IPS-18c (cell line): Measurements from ENCODE around the gene TRIP10.
"Not testable (repeated sequence)": the region's sequence is repeated elsewhere in the genome, so short reads cannot be mapped to it uniquely, and the experiment has no call there.

ENCODE experiments used
- H3K4me3 ChIP-seq: 2 replicates; pipeline ENCODE4 v1.7.0; 2013; ENCODE audit warnings: low read depth, mild to moderate bottlenecking, low read length, moderate library complexity; ENCODE audit not compliant: insufficient read depth
- H3K9me3 ChIP-seq: one replicate; pipeline ENCODE4 v1.6.1; 2013; ENCODE audit warnings: mild to moderate bottlenecking, low read length, moderate library complexity; ENCODE audit not compliant: control insufficient read depth, insufficient read depth

Gene TRIP10

GRCh38 chr19:6771648-6772027, 32.2 kb downstream of the TRIP10 start:
- H3K9me3 ChIP-seq, result not testable (repeated sequence)

GRCh38 chr19:6772028-6772865, 32.8 kb downstream of the TRIP10 start, which contains the start of gene VAV1:
Gene VAV1 (plus strand): TSS chr19:6772708. CDS start chr19:6772808, 100 bp downstream.
- no peak within 1 kb of the TSS for H3K4me3 ChIP-seq
- no peaks in the 10 kb centered on the region for H3K9me3 ChIP-seq

More at GRCh38 chr19:6771648-6772027, 32.2 kb downstream of the TRIP10 start:
- H3K4me3 ChIP-seq, result not testable (repeated sequence)

DNA sequence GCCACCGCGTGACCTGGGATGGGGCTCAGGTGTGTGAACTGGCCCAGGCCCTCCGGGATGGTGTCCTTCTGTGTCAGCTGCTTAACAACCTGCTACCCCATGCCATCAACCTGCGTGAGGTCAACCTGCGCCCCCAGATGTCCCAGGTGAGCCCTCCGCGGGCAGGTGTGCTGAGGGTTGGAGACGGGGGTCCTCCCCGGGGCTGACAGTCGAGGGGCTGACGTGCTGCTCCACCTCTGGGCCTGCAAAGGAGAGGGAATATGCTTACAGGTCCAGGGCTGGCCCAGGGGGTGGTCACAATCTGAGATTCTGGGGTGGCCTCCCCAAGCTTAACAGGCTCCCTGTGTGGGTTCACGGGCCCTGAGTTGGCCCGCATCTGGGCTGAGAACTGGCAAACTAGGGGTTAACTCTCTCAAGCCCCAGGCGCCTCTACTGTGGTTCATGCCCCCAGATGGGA, 33.4 kb downstream of the TRIP10 start:
- no peak overlapping the region for H3K4me3 ChIP-seq

DNA sequence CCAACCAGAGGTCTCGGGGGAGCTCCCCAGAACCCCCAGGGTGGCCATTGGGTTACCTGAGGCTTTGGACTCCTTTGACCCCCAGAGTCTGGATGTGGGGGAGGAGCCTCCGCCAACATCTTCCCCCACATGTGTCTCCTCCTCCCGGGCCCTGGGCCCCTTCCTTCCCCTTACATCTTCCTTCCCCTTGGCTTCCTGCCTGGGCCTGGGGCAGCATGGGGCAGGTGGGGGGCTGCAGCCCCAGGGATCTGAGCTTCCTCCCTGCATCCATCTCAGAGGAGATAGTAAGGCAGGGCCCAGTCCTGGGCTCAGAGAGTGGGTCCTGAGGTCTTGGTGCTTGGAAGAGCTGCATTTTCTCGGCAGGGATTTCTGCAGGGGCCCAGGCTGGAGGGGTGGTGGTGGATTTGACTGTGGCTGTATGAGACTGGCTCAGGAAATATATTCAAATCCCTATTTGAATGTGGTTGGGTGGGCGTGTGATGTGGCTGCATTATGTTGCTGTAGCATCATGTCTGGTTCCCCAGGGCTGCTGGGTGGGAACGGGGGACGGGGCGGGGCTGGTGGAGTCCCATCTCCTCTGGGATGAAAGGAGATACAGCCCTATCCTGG, 33.9 kb downstream of the TRIP10 start:
- Histone ChIP-seq H3K4me3 (no peak overlapping the region), H3K9me3 (no peaks in the 10 kb centered on the region)

More for the DNA sequence above, 33.4 kb downstream of the TRIP10 start:
- H3K9me3 ChIP-seq, result no peaks in the 10 kb centered on the region

DNA sequence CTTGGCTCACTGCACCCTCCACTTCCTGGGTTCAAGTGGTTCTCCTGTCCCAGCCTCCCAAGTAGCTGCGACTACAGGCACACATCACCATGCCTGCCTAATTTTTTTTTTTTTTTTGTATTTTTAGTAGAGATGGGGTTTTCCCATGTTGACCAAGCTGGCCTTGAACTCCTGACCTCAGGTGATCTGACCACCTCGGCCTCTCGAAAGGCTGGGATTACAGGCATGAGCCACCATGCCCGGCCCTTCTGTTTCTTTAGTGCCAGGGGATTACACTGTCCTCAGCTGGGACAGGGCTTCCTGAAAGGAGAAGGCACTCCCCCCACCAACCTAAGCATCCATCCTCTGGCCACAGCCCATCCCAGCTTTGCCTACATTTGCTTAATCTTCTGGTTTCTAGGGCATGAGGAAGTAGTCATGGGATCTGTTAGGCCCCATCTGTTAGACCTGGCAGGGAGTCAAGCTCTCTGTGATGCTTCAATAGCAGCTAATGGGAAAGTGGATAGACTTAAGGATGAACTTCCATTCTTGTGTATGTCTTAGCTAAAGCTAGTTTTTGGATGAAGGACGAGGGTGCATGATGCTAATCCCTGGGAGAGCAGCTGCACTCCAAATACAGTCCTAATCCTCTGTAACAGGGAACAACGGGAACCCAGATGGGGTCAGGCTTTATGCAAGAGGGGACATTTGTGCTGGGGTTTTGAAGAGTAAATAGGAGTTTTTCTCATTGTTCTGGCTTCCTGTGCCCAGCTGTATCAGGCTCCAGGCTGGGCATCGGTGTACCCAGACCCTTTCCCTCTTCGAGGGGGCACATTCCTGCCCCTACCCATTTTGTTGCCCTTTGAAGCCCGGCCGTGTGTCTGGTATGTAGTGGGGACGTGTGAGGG, 35.6 kb downstream of the TRIP10 start:
- Histone ChIP-seq H3K9me3 (no peaks in the 10 kb centered on the region), H3K4me3 (no peak overlapping the region)

- H3K9me3 ChIP-seq, H3K4me3 ChIP-seq: not testable (repeated sequence)
These were observed 36.6 kb downstream of the TRIP10 start for GRCh38 chr19:6776045-6776444.

DNA sequence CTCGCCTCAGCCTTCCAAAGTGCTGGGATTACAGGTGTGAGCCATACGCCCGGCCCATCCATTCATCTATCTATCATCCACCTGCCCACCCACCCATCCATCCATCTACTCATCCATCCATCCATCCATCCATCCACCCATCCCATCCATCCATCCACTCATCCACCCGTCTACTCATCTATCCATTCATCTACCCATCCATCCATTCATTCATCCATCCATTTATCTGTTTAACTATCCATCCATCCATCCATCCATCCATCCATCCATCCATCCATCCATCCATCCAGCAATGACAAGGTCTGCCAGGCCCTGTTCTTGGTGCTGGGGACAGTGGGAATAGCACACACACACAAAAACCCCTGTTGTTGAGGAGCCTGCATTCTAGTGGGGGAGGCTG, 37.5 kb downstream of the TRIP10 start:
- no peaks in the 10 kb centered on the region for H3K9me3 ChIP-seq
- H3K4me3 ChIP-seq, result no peak overlapping the region

DNA sequence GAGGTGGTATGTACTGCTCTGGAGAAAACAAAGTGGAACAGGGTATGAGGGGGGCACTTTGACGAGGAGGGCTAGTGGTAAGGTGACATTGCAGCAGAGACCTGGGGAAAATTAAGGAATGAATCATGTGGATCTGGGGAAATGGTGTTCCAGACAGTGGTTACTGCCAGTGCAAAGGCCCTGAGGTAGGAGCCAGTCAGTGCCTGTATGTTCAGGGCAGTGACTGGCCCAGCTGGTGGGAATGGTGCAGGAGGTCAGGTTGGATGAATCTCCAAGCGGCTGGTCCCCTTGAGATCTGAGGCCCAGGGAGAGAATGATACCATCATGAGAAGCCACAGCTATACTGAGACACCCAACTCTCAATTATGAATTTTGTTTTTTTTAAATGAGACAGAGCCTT, 38.0 kb downstream of the TRIP10 start:
- H3K4me3 ChIP-seq, result no peak overlapping the region
- no peaks in the 10 kb centered on the region for H3K9me3 ChIP-seq

DNA sequence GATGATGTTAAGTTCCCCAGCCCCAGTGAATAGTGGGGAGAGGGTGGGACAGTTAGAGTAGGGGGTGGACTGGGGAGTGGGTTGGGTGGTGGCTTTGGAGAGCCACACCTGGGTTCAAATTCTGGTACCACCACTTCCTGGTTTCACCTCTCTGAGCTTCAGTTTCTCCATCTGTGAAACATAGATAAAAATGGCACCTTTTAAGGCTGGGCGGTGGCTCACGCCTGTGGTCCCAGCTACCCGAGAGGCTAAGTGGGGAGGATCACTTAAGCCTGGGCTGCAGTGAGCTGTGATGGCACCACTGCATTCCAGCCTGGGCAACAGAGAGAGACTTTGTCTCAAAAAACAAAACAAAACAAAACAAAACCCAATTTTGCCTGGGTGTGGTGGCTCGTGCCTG, 38.9 kb downstream of the TRIP10 start:
- Histone ChIP-seq H3K4me3 (no peak overlapping the region), H3K9me3 (no peaks in the 10 kb centered on the region)

DNA sequence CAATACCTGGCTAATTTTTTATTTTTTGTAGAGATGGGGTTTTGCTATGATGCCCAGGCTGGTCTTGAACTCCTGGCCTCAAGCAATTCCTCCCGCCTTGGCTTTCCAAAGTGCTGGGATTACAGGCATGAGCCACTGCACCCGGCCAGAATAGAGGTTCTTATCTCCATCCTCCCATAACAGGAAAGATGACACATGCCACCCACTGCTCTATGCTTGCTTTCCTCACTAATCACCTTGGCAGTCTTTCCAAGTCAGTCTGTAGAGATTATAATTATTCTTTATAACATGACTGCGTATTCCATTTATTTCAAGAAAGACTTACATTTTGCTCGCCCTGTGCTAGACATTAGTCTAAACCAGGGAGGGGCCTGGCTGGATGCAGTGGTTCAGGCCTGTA, 39.7 kb downstream of the TRIP10 start:
- Histone ChIP-seq H3K9me3 (no peaks in the 10 kb centered on the region), H3K4me3 (no peak overlapping the region)

- Histone ChIP-seq H3K9me3 (peaks cover 8% of the 10 kb centered on the region), H3K4me3 (no peak overlapping the region)
These were observed 47.9 kb downstream of the TRIP10 start for GRCh38 chr19:6787393-6787792.

- peaks cover 8% of the 10 kb centered on the region for H3K9me3 ChIP-seq
- H3K4me3 ChIP-seq, result no peak overlapping the region
These were observed 49.4 kb downstream of the TRIP10 start for GRCh38 chr19:6788896-6789295.

DNA sequence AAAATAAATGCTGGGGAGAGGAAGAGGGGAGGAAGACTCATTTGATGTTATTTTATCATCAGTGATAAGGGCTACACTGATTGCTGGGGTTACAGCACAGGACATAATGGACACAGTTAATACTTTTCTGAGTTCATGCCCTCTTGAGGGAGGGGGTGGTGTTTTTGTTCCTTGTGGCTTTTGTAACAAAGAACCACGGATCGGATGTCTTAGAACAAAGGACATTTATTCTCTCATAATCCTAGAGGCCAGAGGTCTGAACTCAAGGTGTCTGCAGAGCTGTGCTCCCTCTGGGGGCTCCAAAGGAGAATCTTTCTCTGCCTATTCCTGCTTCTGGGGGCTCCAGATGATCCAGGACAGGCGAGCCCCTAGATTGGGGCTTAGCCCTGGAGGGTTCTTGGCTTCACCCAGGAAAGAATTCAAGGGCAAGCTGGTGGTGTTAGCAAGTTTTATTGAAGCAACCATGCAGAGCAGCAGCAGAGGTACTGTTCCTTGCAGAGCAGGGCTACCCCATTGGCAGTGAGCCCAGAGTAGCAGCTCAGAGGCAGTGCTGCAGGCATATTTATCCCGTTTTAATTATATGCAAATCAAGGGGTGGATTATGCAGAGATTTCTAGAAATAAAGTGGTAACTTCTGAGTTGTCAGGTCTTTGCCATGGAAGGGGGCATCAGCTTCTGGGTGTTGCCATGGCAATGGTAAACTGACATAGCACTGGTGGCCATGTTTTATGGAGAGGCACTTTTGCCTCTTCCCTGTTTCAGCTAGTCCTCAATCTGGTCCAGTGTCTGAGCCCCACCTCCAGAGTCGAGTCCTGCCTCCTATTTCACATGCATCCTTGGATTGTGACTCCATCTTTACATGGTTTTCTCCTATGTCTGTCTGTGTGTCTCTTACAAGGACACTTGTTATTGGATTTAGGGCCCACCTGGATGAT, 51.0 kb downstream of the TRIP10 start:
- Histone ChIP-seq H3K4me3 (no peak overlapping the region; the same call in 1 of the 2 replicates), H3K9me3 (peaks cover 13% of the 10 kb centered on the region)

DNA sequence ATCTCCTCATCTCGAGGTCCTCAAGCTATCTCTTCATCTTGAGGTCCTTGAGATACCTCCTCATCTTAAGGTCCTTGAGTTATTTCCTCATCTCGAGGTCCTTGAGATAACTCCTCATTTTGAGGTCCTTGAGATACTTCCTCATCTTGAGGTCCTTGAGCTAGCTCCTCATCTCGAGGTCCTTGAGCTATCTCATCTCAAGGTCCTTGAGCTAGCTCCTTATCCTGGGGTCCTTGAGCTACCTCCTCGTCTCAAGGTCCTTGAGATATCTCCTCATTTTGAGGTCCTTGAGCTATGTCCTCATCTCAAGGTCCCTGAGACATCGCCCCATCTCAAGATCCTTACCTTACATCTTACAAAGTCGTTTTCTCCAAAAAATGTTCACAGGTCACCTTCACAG, 51.8 kb downstream of the TRIP10 start:
- H3K4me3 ChIP-seq, result no peak overlapping the region
- peaks cover 13% of the 10 kb centered on the region for H3K9me3 ChIP-seq

DNA sequence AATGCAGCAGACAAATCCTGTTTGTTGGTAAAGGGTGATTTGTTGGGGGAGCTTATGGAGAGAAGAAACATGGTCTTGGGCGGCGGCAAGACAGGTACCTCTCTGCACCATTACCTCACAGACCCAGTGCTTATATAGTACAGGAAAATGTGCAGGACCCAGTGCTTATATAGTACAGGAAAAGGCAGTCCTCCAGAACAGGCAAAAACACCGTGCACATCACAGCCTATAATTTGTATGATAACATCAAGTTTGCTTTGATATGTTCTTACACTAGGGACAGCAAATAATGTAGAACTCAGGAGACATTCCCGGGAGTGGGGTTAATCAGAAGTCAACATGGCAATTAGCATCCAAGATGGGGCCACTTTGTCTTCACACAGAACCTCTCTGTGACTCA, 53.9 kb downstream of the TRIP10 start:
- peaks cover 13% of the 10 kb centered on the region for H3K9me3 ChIP-seq
- no peak overlapping the region for H3K4me3 ChIP-seq

DNA sequence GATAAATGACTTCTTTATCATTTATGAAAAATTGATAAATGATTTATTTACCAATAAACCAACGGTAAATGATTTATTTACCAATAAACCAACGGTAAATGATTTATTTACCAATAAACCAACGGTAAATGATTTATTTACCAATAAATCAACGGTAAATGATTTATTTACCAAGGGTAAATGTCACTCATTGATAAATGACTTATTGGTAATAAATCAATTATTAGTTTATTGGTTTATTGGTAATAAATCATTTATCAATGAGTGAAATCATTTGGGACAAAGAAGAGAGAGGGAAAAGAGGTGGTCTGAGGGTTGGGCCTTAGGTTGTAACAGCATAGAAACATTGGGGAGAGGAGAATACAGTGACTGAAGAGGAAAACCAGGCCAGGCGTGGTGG, 54.5 kb downstream of the TRIP10 start:
- Histone ChIP-seq H3K4me3 (no peak overlapping the region), H3K9me3 (peaks cover 13% of the 10 kb centered on the region)
